ENCODE measurements around the gene CTDSP1.

The CTDSP1 gene, protein sequence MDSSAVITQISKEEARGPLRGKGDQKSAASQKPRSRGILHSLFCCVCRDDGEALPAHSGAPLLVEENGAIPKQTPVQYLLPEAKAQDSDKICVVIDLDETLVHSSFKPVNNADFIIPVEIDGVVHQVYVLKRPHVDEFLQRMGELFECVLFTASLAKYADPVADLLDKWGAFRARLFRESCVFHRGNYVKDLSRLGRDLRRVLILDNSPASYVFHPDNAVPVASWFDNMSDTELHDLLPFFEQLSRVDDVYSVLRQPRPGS

DNA sequence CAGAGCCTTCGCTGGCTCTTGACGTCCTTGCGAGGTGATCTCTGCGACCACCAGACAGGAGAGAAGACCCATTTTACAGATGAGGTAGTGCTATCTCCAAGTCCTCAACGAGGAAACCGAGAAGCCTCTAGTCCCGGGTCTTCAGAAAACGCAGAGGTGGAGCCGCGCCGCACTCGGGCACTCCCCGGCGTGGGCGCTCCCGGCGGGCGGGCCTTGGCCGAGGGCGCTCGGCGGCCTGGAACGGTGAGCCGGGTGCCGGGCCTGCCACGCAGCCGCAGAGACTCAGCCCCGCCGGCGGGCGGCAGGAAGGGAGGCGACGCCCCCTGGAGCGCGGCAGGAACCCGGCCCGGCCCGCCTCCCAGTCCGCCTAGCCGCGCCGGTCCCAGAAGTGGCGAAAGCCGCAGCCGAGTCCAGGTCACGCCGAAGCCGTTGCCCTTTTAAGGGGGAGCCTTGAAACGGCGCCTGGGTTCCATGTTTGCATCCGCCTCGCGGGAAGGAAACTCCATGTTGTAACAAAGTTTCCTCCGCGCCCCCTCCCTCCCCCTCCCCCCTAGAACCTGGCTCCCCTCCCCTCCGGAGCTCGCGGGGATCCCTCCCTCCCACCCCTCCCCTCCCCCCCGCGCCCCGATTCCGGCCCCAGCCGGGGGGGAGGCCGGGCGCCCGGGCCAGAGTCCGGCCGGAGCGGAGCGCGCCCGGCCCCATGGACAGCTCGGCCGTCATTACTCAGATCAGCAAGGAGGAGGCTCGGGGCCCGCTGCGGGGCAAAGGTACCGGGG, at the start of gene CTDSP1:
TSS of gene CTDSP1 (plus strand) at position 478 of the 776 bp plus-strand sequence. CDS start at position 701, 223 bp downstream.
- peak; percentile 87 for DNase-seq (ENCODE audit: low read depth)

DNA sequence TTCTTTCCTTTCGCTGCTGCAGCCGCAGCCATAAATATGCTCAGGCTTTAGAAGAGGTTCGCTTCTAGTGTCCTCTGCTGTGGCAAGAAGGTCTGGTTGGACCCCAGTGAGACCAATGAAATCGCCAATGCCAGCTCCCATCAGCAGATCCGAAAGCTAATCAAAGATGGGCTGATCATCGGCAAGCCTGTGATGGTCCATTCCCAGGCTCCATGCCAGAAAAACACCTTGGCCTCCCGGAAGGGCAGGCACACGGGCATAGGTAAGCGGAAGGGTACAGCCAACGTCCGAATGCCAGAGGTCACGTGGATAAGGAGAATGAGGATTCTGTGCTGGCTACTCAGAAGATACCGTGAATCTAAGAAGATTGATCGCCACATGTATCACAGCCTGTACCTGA, 45.6 kb upstream of the CTDSP1 start:
- no peak for DNase-seq (ENCODE audit: low read depth)

DNA sequence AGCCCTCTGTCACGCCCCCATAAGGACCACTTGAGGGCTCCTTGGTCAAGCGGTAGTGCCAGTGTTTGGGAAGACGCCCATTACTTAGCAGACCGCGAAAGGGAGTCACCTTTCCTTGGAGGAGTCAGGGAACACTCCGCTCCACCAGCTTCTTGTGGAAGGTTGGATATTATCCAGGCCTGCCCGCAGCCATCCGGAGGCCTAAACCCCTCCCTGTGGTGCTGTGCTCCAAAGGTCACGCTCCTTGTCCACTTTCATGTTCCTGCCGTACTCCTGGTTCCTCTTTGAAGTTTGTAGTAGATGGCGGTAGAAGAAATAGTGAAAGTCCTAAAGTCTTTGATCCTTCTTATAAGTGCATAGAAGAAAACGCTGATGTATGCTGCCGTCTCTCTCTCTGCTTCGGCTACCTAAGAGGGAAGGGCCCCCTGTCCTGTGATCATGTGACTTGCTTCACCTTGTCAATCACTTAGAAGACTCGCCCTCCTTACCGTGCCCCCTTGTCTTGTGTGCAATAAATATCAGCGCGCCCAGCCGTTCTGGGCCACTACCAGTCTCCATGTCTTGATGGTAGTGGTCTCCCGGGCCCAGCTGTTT, 44.7 kb upstream of the CTDSP1 start:
- no peak for DNase-seq (ENCODE audit: low read depth)

DNA sequence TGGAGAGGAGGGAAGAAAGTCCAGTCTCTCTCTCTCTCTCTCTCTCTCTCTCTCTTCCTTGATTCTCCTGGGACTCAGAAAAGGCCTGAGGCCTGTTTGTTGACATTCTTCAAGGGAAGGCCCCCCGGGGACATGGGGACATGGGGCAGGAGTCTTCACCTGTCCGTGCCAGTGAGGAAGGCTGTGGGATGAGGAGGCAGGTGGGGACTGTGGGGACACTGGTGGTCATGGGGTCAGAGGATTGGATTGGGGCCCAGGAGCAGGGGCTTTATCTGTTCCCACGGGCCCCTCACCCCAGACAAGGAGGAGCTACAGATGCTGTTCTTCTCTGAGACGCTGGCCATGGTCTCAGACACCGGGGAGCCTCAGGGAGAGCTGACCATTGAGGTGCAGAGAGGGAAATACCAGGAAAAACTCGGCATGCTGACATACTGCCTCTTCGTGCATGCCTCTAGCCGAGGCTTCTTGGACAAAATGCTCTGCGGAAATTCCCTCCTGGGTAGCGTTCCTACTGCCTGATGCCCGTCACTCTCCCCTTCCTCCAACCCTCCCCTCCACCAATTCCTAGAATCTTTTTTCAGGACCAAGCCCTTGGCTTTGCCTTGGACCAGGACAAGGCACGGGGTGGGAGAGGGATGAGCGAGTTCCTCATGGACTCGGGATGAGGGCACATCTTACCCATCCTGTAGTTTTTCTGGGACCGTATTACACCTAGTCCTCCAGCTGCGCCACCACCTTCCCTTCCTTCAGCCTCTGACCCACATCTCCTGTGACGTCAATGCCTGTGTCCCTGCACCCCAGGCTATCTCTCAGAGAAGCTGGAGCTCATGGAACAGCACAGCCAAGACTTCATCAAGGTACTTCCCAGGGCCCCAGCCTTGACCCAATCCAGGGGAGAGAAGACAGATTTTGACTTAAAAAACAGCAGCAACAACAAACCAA, 42.2 kb upstream of the CTDSP1 start:
- DNase-seq (ENCODE audit: low read depth): no peak

DNA sequence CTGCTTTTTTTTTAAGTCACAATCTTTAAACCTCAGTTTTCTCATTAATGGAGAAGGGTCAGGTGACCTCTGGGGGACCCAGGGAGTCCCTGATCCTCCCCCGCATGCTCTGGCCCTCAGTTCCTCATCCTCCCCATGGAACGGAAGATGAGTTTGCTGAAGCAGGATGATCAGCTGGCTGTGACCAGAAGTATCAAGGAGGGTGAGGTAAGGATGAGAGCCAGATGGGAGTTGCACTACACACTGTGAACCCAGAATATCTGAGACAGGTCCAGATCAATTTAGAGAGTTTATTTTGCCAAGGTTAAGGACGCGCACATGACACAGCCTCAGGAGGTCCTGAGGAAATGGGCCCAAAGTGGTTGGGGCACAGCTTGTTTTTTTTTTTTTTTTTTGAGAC, 39.2 kb upstream of the CTDSP1 start:
- DNase-seq (ENCODE audit: low read depth): no peak

DNA sequence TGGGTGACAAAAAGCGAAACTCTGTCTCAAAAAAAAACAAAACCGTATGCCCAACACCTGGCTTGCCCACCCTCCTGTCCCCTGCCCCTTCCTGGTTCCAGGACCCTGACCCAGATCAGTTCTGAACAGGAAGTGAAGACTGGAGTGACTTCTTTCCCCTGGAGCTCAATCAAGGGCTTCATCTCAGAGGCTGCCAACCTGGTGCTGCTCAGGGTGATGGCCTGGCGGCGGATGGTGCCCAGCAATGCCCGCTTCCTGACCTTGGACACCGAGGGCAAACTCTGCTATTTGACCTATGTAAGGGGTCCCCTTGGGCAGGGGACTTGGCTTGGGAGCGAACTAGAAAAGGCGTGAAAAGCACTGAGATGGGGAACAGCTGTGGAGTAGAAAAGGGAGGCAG, 37.1 kb upstream of the CTDSP1 start:
- no peak for DNase-seq (ENCODE audit: low read depth)

DNA sequence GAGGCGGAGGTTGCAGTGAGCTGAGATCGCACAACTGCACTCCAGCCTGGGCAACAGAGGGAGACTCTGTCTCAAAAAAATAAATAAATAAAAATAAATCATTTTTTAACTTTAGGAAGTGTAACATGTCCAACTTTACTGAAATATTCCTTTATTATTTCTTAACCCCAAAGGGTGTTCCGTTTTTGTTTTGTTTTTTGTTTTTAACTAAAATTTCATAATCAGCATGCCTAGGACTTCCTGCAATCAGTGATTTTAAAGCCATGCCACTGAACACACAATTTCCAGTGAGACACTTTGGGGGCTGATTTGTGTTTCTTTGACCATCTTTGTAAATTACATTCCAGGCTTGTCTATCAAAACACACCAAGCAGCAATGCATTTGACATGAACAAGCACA, 35.9 kb upstream of the CTDSP1 start:
- DNase-seq (ENCODE audit: low read depth): no peak

DNA sequence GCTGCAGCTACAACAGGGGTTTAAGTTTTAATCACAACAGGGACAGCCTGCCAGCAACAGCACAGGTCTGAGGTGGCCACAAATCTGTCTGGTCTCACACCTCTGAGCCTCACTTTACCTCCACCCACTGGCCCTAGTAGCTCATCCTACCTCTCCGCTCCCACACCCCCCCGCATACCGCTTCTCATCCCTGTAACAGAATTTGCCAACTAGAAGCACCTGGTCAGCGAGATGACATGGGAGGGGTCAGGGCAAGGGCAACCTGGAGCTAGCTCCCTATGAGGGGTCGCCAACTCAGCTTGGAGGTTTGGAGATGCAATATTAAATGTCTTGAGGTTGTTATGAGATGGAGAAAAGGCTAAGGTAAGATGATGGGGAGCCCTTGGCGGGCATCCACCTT, 35.5 kb upstream of the CTDSP1 start:
- no peak for DNase-seq (ENCODE audit: low read depth)

DNA sequence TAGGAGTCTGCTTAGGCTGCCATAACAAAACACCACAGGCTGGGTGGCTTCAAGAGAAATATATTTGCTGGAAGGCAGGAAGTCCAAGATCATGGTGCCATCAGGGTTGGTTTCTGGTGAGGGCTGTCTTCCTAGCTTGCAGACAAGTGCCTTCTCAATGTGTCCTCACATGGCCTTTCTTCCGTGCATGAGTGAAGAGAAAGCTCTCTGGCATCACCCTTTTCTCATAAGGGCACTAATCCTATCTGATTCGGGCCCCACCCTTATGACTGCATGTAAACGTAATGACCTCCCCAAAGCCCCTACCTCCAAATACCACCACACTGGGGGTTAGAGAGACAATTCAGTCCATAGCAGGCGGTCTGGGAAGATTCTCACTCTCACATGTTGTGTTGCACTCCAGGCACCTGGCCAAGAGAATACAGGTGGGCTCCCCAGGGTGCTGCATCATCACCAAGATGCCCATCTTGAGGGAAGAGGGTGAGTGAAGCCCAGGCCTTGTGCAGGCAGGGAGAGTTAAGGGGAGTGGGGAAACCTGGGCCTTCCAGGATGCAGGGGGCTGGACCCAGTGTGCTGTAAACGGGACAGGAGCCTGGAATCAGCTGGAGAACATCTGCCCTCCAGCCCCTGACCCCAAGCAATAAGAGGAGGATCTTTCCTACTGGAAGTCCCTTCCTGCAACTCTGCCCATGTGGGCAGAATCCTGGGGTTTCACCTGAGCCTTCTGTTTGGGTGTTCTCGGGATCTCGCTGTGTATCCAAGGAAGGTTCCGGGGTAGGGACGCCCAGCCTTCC, 32.9 kb upstream of the CTDSP1 start:
- no peak for DNase-seq (ENCODE audit: low read depth)

DNA sequence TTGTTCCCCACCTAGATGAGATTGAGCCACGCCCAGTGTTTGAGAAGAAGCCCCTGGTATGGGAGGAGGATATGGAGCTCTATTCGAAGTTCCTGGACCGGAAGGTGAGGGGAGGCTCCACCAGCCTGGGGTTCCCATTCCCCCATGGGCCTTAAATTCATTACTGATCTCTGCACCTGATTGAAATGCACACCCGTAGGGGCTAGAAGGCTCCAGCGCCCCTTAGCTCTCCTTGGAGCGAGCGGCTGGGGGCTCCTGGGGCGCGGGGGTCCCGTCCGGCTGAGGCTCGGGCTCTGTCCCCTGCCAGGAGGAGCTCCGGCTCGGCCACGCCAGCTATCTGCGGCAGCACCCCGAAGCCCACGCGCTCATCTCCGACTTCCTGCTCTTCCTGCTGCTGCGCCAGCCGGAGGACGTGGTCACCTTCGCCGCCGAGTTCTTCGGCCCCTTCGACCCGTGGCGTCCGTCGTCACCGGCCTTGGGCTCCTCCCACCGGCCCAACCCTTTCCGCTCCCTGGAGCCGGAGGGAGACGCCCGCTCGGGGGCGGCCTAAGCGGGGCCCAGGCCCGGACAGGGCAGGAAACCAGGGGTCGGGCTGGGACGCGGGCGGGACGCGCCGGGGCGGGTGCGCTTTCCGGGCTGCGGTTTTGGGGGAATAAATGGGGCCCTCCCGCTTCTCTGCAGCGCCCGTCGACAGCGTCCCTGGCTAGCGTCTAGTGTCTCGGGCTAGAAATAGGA, 32.1 kb upstream of the CTDSP1 start:
- DNase-seq (ENCODE audit: low read depth): peak; percentile 61

DNA sequence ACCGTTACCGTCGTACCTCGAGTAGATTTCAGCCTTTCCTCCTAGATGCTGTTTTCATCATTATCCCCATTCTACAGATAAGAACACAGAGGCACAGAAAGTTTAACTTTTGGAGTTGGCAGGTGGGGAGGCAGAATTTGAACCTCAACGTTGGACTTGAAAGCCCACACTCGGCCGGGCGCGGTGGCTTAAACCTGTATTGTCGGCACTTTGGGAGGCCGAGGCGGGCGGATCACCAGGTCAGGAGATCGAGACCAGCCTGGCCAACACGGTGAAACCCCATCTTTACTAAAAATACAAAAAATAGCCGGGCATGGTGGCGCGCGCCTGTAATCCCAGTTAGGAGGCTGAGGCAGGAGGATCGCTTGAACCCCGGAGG, 31.5 kb upstream of the CTDSP1 start:
- no peak for DNase-seq (ENCODE audit: low read depth)

DNA sequence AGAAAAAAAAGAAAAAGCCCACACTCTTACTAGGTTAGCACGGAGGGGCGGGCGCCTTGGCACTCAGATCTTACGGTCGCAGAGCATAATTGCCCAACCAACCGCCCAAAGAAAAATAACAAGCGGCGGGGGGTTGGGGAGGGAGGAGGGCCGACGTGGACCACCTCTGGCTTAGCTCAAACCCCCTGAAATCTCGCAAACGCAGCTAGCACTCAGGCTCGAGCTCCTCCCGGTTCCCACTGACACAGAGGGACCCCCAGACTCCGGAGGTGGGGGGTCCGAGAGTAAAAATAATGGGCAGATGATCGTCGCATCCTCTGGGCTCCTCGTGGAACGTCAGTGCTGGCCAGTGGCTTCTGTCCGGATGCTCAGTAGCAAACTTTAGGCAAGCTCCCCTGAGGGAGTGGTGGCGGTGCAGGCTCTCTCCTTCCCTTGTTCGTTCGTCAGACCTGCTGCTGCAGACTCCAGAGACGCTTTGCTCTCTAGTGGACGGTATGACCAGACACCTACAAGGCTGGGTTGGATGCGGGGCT, 31.0 kb upstream of the CTDSP1 start:
- DNase-seq (ENCODE audit: low read depth): no peak

DNA sequence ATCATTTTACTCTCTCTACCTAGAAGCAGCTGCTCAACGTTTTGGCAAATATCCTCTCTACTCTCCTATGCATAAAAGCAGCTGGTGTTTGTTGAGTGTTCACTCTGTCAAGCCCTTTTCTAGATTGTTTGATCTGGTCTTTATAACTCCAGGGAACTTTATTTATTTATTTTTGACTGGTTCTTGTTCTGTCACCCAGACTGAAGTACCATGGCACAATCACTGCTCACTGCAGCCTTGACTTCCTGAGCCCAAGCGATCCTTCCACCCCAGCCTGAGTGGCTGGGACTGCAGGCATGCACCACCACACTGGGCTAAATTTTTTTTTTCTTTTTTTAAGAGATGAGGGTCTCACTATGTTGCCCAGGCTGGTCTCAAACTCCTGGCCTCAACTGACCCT, 30.3 kb upstream of the CTDSP1 start:
- no peak for DNase-seq (ENCODE audit: low read depth)

DNA sequence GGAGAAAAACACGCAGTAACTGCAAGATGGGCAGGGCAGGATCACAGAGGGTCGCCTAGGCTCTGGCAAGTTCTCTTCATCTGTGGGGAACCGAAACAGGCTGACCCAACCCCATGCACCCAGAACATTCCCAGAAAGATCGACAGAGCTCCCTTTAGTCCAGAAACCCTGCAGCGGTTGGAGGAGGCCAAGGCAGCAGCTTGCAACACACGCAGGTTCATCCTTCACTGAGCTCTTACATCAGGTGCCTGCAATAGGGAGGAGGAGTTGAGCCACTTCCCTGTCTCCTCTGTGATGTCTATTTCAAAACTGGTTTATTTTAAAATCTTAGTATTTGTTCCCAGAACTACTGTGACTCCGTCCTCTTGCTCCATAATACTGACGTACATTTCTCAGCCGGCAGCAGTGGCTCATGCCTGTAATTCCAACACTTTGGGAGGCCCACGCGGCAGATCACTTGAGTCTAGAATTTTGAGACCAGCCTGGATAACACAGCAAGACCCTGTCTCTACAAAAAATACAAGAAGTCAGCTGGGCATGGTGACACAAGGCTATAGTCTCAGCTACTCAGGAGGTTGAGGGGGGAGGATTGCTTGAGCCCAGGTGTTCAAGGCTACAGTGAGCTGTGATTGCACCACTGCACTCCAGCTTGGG, 29.1 kb upstream of the CTDSP1 start:
- no peak for DNase-seq (ENCODE audit: low read depth)

DNA sequence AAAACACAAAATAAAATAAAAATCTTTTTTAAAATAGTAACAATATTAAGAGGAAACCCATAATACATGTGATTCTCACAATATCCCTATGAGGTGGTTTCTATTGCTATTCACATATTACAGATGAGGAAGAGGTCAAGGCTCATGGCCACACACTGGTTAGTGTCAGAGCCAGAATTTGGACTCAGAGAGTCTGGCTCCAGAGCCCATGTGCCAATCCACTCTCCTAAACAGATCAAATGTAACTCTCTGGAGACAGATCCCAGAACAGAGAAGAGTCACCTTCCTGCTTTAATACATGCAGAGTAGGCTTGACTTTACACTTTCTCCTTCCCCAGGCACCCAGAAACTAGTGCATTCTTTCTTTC, 27.7 kb upstream of the CTDSP1 start:
- no peak for DNase-seq (ENCODE audit: low read depth)

DNA sequence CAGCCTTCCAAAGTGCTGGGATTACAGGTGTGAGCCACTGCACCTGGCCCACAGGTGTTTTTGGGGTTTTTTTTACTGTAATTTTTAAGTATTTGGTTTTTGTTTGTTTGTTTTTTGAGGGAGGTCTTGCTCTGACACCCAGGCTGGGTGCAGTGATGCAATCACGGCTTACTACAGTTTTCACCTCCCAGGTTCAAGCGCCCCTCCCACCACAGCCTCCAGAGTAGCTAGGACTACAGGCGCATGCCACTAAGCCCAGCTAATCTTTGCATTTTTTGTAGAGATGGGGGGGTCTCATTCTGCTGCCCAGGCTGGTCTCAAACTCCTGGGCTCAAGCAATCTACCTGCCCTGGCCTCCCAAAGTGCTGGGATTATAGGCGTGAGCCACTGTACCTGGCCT, 24.9 kb upstream of the CTDSP1 start:
- no peak for DNase-seq (ENCODE audit: low read depth)

DNA sequence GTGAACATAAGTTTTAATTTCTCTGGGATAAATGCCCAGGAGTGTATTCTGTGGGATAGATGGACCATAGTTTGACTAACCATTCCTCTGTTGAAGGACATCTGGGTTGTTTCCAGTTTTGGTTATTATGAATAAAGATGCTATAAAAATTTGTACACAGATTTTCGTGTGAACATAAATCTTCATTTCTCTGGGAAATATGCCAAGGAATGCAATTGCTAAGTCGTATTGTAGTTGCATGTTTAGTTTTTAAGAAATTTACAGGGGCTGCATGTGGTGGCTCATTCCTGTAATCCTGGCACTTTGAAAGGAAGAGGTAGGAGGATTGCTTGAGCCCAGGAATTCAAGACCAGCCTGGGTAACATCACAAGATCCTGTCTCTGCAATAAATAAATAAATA, 24.5 kb upstream of the CTDSP1 start:
- no peak for DNase-seq (ENCODE audit: low read depth)

DNA sequence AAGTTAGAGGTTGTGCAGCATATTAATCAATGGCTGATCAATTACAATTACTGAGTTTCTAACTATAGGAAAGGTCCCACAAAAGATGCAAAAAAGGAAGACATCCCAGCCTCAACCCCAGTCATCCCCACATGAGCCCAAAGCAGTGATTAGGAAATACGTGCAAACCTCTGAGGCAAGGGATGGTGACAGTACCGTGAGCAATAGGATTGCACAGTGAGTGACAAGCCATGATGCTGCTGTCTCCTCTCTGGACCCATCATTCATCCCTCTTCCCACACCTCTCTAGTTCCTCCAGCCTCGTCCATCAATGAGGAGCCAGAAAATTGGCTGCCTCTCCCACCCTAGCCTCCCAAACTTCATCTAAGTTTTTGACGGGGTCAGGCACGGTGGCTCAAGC, 21.6 kb upstream of the CTDSP1 start:
- DNase-seq (ENCODE audit: low read depth): no peak

DNA sequence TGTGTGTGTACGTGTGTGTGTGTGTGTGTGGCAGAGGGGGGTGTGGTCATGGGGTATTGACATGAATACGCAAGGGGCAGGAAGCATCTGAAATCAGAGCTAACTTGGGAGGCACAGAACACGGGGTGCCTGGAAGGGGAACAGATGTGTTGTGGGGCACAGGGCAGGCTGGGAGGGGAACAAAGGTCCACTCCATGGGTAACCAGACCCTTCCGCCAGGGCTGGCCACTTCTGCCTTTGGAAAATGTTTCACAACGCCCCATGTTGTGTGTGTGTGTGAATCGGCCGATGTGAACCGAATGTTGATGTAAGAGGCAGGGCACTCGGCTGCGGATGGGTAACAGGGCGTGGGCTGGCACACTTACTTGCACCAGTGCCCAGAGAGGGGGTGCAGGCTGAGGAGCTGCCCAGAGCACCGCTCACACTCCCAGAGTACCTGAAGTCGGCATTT, 17.7 kb upstream of the CTDSP1 start, which contains the start of gene SLC11A1:
TSS of gene SLC11A1 (plus strand) at position 358 of the 451 bp plus-strand sequence. CDS start 96 bp downstream, outside the sequence.
- no peak for DNase-seq (ENCODE audit: low read depth)

DNA sequence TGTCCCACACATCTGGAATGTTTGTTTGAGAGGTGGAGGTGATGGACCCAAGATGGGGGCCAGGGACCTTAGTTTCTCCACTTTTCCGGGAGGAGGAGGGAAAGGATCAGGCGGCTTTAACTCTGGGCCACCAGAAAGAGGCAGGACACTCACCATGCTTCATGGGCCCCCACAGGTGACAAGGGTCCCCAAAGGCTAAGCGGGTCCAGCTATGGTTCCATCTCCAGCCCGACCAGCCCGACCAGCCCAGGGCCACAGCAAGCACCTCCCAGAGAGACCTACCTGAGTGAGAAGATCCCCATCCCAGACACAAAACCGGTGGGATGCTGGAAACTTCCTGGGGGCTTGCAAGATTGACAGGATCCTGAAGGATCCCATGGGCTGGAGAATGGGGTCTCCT, 16.9 kb upstream of the CTDSP1 start:
- no peak for DNase-seq (ENCODE audit: low read depth)

All from activated T-helper 9 cell treated with anti-CD3 and anti-CD28 coated beads, Interleukin-2, amount 50 U/mL, for 16 hours (primary cell).